GM18517 (cell line): ENCODE results near the gene OR2T27.
"Not testable (repeated sequence)": the region's sequence is repeated elsewhere in the genome, so short reads cannot be mapped to it uniquely, and the experiment has no call there.

Source experiments
- ATAC-seq: cut with Tn5 transposase; IDR thresholded peaks from one replicate; pipeline ENCODE4 v1.9.1; 2021; ENCODE audit warnings: mild to moderate bottlenecking, moderate library complexity; ENCODE audit not compliant: unreplicated experiment

OR2T27 gene

GRCh38 chr1:248641583-248641982 is 13.7 kb downstream of the OR2T27 start:
- ATAC-seq: peak; percentile 17

- ATAC-seq: peak; percentile 50
Observed at GRCh38 chr1:248640906-248641305, 14.4 kb downstream of the OR2T27 start.

GRCh38 chr1:248639652-248640051 is 15.7 kb downstream of the OR2T27 start:
- peak; percentile 26 for ATAC-seq

- ATAC-seq: not testable (repeated sequence)
Observed at GRCh38 chr1:248636612-248637011, 18.7 kb downstream of the OR2T27 start.

- not testable (repeated sequence) for ATAC-seq
Observed at GRCh38 chr1:248634991-248635390, 20.3 kb downstream of the OR2T27 start, which contains the start of gene OR2T11. Gene OR2T11, minus strand, starts transcription at chr1:248635091. Its CDS starts 7,963 bp downstream, at chr1:248627128.

- ATAC-seq: no peak
Observed at GRCh38 chr1:248631354-248632008, 23.8 kb downstream of the OR2T27 start.

DNA sequence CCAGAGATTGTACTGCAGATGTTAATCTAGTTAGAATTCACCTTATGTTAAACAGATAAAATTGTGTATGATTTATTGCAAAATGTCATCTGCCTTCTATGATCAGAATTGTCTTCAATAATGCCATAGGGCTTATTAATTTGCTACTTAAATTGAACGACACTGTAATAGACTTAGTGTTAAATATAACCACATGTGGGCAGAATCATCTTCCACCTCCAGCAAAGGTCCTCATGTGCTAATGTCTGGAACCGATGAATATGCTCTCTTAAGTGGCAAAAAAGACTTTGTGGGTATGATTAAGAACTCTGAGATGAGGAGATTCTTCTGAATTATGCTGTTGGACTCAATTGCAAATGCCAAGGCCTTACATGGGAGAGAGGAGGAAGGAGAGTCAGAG is 24.8 kb downstream of the OR2T27 start:
- ATAC-seq: no peak

DNA sequence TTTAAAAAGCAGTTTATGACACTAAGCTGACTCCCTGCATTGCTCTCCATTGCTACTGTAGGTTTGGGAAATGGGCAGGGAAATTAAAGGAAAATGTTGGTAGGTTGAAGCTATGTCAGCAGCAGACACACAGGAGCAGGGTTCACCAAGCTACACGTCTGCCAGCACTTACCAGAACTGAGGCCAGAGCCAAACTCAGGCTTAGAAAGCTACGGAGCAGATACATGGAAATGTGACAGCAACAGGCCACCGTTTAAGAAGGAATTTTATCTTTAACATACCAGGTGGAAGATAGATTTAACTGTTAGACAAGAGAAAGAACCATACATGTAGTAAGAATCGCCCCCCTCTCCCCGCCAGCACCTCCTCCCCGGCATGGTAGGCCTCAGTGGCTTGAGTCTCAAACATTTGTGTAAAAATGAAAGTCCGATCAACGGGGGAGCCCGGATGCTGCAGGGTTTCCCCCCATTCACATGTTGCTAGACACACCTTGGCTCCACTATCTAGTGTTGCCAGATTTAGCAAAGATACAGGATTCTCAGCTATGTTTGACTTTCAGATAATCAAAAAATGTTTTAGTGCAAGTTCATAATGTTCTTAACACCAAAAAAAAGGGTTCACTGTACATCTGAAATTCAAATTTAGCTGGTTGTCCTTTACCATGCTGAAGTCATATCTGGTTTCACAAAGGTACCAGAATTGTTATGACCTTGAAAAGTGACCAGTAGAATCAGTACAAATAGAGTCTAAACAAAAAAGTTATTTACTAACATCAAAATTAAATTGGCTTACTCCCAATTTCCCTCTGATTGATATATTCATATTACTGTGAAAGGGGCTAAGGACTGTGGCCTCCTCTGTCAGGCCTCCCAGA is 27.1 kb downstream of the OR2T27 start:
- peak; percentile 72 for ATAC-seq

DNA sequence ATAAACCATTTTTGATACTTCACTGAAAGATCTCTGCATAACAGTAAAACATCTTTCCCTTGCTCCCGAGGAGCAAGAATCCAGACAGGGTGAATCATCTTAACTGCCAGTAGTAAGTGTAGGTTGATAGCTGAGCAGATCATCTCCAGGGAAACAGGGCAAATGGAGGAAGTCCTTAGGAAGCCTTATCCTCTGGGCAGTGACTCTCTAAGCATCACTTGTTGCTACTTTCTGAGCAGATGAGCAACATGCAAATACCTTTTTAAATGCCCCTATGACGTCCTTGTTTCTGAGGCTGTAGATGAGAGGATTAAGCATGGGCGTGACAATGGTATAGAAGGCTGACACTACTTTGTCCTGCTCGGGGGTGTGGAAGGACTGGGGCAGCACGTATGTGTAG is 29.4 kb downstream of the OR2T27 start:
- no peak for ATAC-seq

- ATAC-seq: no peak
Observed at GRCh38 chr1:248625166-248625565, 30.2 kb downstream of the OR2T27 start.

- peak; percentile 92 for ATAC-seq
Observed at GRCh38 chr1:248622570-248623001, 32.7 kb downstream of the OR2T27 start.

DNA sequence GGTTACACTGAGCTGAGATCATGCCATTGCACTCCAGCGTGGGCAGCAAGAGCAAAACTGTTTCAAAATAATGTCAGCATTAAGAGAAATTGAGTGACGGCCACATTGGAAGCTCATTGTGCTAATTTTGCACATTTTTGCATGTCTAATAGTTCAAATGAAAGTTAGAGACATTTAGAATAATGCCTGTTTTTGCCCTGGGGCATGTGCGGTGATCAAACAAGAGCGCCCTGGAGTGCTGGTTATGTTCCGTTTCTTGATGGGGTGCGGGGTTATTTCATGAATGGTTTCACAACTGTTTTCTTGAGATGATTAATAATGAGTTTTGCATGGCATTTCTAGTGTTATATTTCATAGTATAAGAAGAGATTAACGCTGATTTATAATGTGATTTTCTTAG is 33.6 kb downstream of the OR2T27 start:
- ATAC-seq: no peak

- no peak for ATAC-seq
Observed at GRCh38 chr1:248618878-248619277, 36.5 kb downstream of the OR2T27 start.

- ATAC-seq: no peak
Observed at GRCh38 chr1:248618119-248618518, 37.2 kb downstream of the OR2T27 start.

GRCh38 chr1:248613742-248614141 is 41.6 kb downstream of the OR2T27 start:
- ATAC-seq: no peak

DNA sequence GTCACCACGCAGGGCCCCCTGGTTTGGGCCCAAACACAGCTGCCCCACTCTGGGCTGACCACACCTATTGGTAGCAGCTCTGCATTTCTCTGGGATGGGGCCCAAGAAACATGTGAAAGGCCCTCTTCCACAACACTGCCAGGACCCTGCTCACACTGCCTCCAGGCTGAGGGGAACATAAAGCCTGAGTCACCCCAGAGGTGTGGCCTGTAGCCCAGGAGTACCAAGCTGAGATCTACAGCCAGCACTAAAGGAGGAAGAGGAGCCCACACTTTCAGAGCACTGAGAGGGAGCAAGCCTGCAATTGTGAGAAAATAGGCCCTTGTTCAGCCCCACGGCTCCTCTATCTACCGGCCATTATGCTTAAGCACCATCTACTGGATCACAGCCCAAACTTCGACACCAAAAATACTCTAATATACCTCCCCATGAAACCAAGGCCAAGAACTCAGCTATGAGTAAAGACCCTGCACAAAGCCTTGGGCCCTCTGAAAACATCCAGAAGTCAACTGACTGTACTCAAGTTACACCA is 43.4 kb downstream of the OR2T27 start:
- no peak for ATAC-seq

- ATAC-seq: no peak
Observed at GRCh38 chr1:248610301-248610700, 45.0 kb downstream of the OR2T27 start.
